COR-L47 (cell line): Measurements from ENCODE around the gene CPXM2.
A peak's percentile ranks its signal among the peaks of the same experiment; 100 is the strongest.
"Not testable (repeated sequence)": the region's sequence is repeated elsewhere in the genome, so short reads cannot be mapped to it uniquely, and the experiment has no call there.

ENCODE experiments used
- DNase-seq: peaks from one replicate; lab custom pipeline; 2025; lab: John Stamatoyannopoulos, UW

CPXM2 gene

GRCh38 chr10:123743441-123744223 is 148.0 kb downstream of the CPXM2 start:
- DNase-seq: no peak

GRCh38 chr10:123742751-123743440 is 148.7 kb downstream of the CPXM2 start:
- no peak for DNase-seq

- no peak for DNase-seq
These were observed 149.9 kb downstream of the CPXM2 start for GRCh38 chr10:123741711-123742110.

- no peak for DNase-seq
These were observed 150.5 kb downstream of the CPXM2 start for GRCh38 chr10:123741146-123741545.

GRCh38 chr10:123736917-123737316 is 154.7 kb downstream of the CPXM2 start:
- DNase-seq: not testable (repeated sequence)

- DNase-seq: no peak
These were observed 162.1 kb downstream of the CPXM2 start for GRCh38 chr10:123729523-123729922.

GRCh38 chr10:123726836-123727235 is 164.8 kb downstream of the CPXM2 start:
- no peak for DNase-seq

- no peak for DNase-seq
These were observed 165.2 kb downstream of the CPXM2 start for GRCh38 chr10:123726381-123726780.

GRCh38 chr10:123724747-123725146 is 166.9 kb downstream of the CPXM2 start:
- DNase-seq: no peak

GRCh38 chr10:123722351-123722750 is 169.3 kb downstream of the CPXM2 start:
- DNase-seq: no peak

- DNase-seq: no peak
These were observed 170.1 kb downstream of the CPXM2 start for GRCh38 chr10:123721441-123722049.

- DNase-seq: no peak
These were observed 171.1 kb downstream of the CPXM2 start for GRCh38 chr10:123720536-123720935.

GRCh38 chr10:123718544-123719060 is 173.0 kb downstream of the CPXM2 start:
- DNase-seq: no peak

- DNase-seq: no peak
These were observed 174.3 kb downstream of the CPXM2 start for GRCh38 chr10:123717336-123717735.

- DNase-seq: no peak
These were observed 176.1 kb downstream of the CPXM2 start for GRCh38 chr10:123715546-123715945.

- no peak for DNase-seq
These were observed 185.4 kb downstream of the CPXM2 start for GRCh38 chr10:123706236-123706635.

GRCh38 chr10:123704812-123705211 is 186.8 kb downstream of the CPXM2 start:
- peak; percentile 44 for DNase-seq

- no peak for DNase-seq
These were observed 187.5 kb downstream of the CPXM2 start for GRCh38 chr10:123704076-123704475.

GRCh38 chr10:123703195-123703790 is 188.3 kb downstream of the CPXM2 start:
- no peak for DNase-seq
